Astrocyte (in vitro differentiated cells and primary cell): Measurements from ENCODE around the gene LORICRIN. TPM values are rescaled to one million over a fixed set of nuclear protein-coding genes. Genes with fewer than 3 reads are reported as not detected.

Experiments used
- DNase-seq: peaks from one replicate; pipeline ENCODE4 v3.0.0-alpha.2; 2010; ENCODE audit warnings: low read depth
- FAIRE-seq: peaks from 2 replicates; lab custom pipeline; 2011; peaks lifted over from hg19 to GRCh38; lab: Jason Lieb, UNC
- H2AFZ ChIP-seq: 2 replicates; pipeline ENCODE4 v1.6.0; 2012; ENCODE audit warnings: low read depth, low read length, inconsistent platforms
- H3K27ac ChIP-seq: 2 replicates; pipeline ENCODE4 v1.5.1; 2011; ENCODE audit warnings: low read depth, low read length, inconsistent platforms
- H3K27me3 ChIP-seq: 2 replicates; pipeline ENCODE4 v1.6.0; 2011; ENCODE audit warnings: low read length, inconsistent platforms; ENCODE audit not compliant: insufficient read depth
- H3K36me3 ChIP-seq: 2 replicates; pipeline ENCODE4 v1.5.1; 2011; ENCODE audit warnings: low read length, inconsistent platforms; ENCODE audit not compliant: insufficient read depth
- H3K4me1 ChIP-seq: 2 replicates; pipeline ENCODE4 v1.5.1; 2011; ENCODE audit warnings: low read length, inconsistent platforms; ENCODE audit not compliant: insufficient read depth
- H3K4me2 ChIP-seq: 2 replicates; pipeline ENCODE4 v1.6.0; 2012; ENCODE audit warnings: low read length, inconsistent platforms
- H3K4me3 ChIP-seq: 2 replicates; pipeline ENCODE4 v1.5.1; 2011; ENCODE audit warnings: low read depth, mild to moderate bottlenecking, low read length, inconsistent platforms; ENCODE audit not compliant: insufficient read depth
- H3K79me2 ChIP-seq: 2 replicates; pipeline ENCODE4 v1.6.0; 2012; ENCODE audit warnings: mild to moderate bottlenecking, low read length, inconsistent platforms; ENCODE audit not compliant: insufficient read depth
- H3K9ac ChIP-seq: 2 replicates; pipeline ENCODE4 v1.6.0; 2012; ENCODE audit warnings: mild to moderate bottlenecking, low read length, inconsistent platforms
- H3K9me3 ChIP-seq: 2 replicates; pipeline ENCODE4 v1.5.1; 2012; ENCODE audit warnings: low read depth, mild to moderate bottlenecking, low read length, inconsistent platforms; ENCODE audit not compliant: insufficient read depth
- H4K20me1 ChIP-seq: 2 replicates; pipeline ENCODE4 v1.6.0; 2012; ENCODE audit warnings: low read length, inconsistent platforms; ENCODE audit not compliant: insufficient read depth
- H3K27ac Mint-ChIP-seq: one replicate; pipeline ENCODE4 v1.8.0; 2021; ENCODE audit warnings: mild to moderate bottlenecking, mixed read lengths; ENCODE audit not compliant: unreplicated experiment
- H3K27me3 Mint-ChIP-seq: one replicate; pipeline ENCODE4 v1.8.0; 2021; ENCODE audit warnings: low read depth, mixed read lengths; ENCODE audit not compliant: unreplicated experiment
- H3K36me3 Mint-ChIP-seq: one replicate; pipeline ENCODE4 v1.8.0; 2021; ENCODE audit warnings: low read depth, mixed read lengths; ENCODE audit not compliant: unreplicated experiment
- H3K4me1 Mint-ChIP-seq: one replicate; pipeline ENCODE4 v1.8.0; 2021; ENCODE audit warnings: low read depth, mixed read lengths; ENCODE audit not compliant: unreplicated experiment
- H3K4me3 Mint-ChIP-seq: one replicate; pipeline ENCODE4 v1.8.0; 2021; ENCODE audit warnings: mild to moderate bottlenecking, moderate library complexity, mixed read lengths; ENCODE audit not compliant: unreplicated experiment
- H3K9me3 Mint-ChIP-seq: one replicate; pipeline ENCODE4 v1.8.0; 2021; ENCODE audit warnings: mild to moderate bottlenecking, mixed read lengths; ENCODE audit not compliant: unreplicated experiment
- EZH2 ChIP-seq: IDR thresholded peaks from 2 replicates; pipeline ENCODE4 v1.6.1; 2012; ENCODE audit warnings: mild to moderate bottlenecking, low read length, inconsistent platforms; ENCODE audit not compliant: insufficient read depth
- total RNA-seq: library from RNA; stranded (reverse); gene quantifications from 2 replicates; pipeline ENCODE4 v1.2.1, GENCODE V29; 2021
- TF ChIP-seq, protein P1 (sequence below): IDR thresholded peaks from 2 replicates; pipeline ENCODE4 v1.5.1; 2011; ENCODE audit warnings: low read depth, mild to moderate bottlenecking, inconsistent platforms, low read length, moderate library complexity; ENCODE audit not compliant: insufficient read depth

Gene LORICRIN
- total RNA-seq, 1 donor from 2014 or later: not detected

DNA sequence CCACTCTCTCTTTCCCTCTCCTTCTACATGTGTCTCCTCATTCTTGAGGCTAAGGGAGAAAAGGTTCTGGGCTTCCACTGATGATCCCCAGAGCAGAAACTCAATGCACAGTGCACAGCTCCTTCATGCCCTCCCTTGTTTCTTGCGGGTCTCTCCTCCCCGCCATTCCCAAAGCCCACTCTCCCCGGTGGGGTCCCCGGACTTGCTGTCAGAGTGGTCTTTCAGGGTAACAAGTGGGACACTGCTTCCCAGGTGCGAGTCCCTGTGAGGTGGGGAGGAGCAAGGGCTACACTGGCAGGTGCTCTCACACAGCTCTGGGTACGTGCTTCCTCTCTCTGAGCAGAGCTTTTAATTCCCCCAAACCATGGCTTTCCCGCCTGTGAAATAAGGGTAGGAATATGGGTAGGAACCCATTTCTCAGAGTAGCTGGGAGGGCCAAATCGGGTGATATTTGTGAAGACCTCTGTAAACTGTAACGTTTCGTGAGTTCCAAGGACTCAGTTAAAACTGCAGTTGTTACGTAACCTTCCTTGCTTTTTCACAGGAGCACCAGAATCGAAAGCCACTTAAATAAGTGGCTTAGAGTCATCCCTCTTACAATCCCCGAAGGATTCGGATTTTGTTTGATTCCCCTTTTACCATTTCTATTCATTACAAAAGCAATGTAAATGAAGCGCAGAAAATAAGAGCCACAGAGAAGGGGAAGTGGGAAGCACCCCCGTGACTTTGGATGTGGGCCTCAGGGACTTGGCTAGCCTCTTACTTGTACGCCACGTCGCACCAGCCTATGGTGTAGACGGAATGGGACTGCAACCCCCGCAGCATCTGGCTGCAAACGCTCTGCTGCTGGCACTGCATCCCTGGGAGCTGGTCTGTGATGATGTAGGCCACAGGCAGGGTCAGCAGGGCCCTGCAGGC lies 47.1 kb downstream of the LORICRIN start:
- Histone ChIP-seq H2AFZ (no peak overlapping the region), H3K36me3 (no peaks in the 10 kb centered on the region), H3K9me3 (no peaks in the 10 kb centered on the region), H4K20me1 (no peaks in the 10 kb centered on the region), H3K4me2 (no peak overlapping the region), H3K27ac (no peak overlapping the region), H3K9ac (no peak overlapping the region), H3K27me3 (no peaks in the 10 kb centered on the region), H3K4me3 (no peak overlapping the region), H3K79me2 (no peaks in the 10 kb centered on the region), H3K4me1 (no peaks in the 10 kb centered on the region)
- DNase-seq (no peak), FAIRE-seq (no peak)
- peaks cover 7% of the 10 kb centered on the region for H3K27me3 Mint-ChIP-seq
- no peak overlapping the region for H3K27ac Mint-ChIP-seq
- H3K9me3 Mint-ChIP-seq: no peaks in the 10 kb centered on the region
- no peaks in the 10 kb centered on the region for H3K36me3 Mint-ChIP-seq
- no peak for TF ChIP-seq EZH2
- TF ChIP-seq, protein P1, sequence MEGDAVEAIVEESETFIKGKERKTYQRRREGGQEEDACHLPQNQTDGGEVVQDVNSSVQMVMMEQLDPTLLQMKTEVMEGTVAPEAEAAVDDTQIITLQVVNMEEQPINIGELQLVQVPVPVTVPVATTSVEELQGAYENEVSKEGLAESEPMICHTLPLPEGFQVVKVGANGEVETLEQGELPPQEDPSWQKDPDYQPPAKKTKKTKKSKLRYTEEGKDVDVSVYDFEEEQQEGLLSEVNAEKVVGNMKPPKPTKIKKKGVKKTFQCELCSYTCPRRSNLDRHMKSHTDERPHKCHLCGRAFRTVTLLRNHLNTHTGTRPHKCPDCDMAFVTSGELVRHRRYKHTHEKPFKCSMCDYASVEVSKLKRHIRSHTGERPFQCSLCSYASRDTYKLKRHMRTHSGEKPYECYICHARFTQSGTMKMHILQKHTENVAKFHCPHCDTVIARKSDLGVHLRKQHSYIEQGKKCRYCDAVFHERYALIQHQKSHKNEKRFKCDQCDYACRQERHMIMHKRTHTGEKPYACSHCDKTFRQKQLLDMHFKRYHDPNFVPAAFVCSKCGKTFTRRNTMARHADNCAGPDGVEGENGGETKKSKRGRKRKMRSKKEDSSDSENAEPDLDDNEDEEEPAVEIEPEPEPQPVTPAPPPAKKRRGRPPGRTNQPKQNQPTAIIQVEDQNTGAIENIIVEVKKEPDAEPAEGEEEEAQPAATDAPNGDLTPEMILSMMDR: no peak
- no peak overlapping the region for H3K4me3 Mint-ChIP-seq
- H3K4me1 Mint-ChIP-seq: no peaks in the 10 kb centered on the region

DNA sequence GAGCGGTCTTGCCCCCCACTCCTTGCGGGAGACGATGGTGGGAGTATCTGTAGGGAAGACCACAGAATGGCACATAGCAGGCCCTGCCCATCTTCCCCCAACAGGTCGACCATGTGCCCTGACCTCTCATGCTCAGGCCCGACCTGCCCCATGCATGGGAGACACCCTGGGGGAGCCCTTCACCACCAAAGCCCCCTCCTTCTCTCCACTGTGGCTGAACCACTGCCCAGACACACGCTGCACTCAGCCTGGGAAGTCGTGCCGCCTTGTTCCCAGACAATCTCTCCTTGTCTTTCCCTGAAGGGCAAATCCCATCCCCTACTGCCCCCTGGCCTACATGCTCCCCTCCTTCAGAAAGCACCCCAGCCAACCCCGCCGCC lies 47.7 kb downstream of the LORICRIN start:
- Histone ChIP-seq H3K79me2 (no peaks in the 10 kb centered on the region), H3K27ac (no peak overlapping the region), H3K4me3 (no peak overlapping the region), H3K27me3 (no peaks in the 10 kb centered on the region), H4K20me1 (no peaks in the 10 kb centered on the region), H3K9ac (no peak overlapping the region), H3K4me1 (no peaks in the 10 kb centered on the region), H2AFZ (no peak overlapping the region), H3K4me2 (no peak overlapping the region), H3K9me3 (no peaks in the 10 kb centered on the region), H3K36me3 (no peaks in the 10 kb centered on the region)
- TF ChIP-seq EZH2: no peak
- TF ChIP-seq, protein P1: no peak
- Mint-ChIP-seq H3K9me3 (no peaks in the 10 kb centered on the region), H3K4me3 (no peak overlapping the region), H3K27ac (no peak overlapping the region), H3K27me3 (peaks cover 7% of the 10 kb centered on the region), H3K36me3 (no peaks in the 10 kb centered on the region), H3K4me1 (no peaks in the 10 kb centered on the region)
- no peak for DNase-seq
- FAIRE-seq: no peak

DNA sequence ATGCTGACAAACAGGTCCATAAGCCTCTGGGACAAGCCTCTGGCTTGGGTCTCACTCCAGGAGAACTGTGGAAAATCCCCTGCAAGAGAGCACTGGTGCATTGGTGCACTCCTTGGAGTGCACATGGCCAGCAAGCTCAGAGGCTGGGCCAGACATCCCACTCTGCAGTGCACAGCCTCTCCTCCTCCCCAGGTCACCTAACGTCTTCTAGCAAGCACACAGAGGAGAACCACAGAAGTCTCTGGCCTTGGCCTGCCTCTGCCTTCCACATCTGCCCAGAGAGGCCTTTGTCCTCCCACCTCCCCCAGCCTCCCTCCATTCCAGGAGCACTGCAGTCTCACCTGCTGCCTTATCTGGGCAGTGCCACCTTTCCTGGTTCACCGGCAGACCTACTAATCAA lies 49.1 kb downstream of the LORICRIN start:
- Histone ChIP-seq H3K4me1 (no peaks in the 10 kb centered on the region), H4K20me1 (no peaks in the 10 kb centered on the region), H3K4me2 (no peak overlapping the region), H3K9me3 (no peaks in the 10 kb centered on the region), H3K9ac (no peak overlapping the region), H3K27me3 (no peaks in the 10 kb centered on the region), H3K4me3 (no peak overlapping the region), H3K27ac (no peak overlapping the region), H3K79me2 (no peaks in the 10 kb centered on the region), H3K36me3 (no peaks in the 10 kb centered on the region), H2AFZ (no peak overlapping the region)
- no peak for DNase-seq
- no peak for FAIRE-seq
- no peaks in the 10 kb centered on the region for H3K4me1 Mint-ChIP-seq
- peaks cover 7% of the 10 kb centered on the region for H3K27me3 Mint-ChIP-seq
- no peaks in the 10 kb centered on the region for H3K9me3 Mint-ChIP-seq
- TF ChIP-seq, protein P1: no peak
- TF ChIP-seq EZH2: no peak
- H3K36me3 Mint-ChIP-seq: no peaks in the 10 kb centered on the region
- H3K27ac Mint-ChIP-seq: no peak overlapping the region
- H3K4me3 Mint-ChIP-seq: no peak overlapping the region
